HG03066 (cell line): ENCODE results near the gene TFB1M.

Experiments
- ATAC-seq: cut with Tn5 transposase; IDR thresholded peaks from one replicate; pipeline ENCODE4 v1.9.1; 2021; ENCODE audit warnings: low read depth; ENCODE audit not compliant: unreplicated experiment

TFB1M gene

DNA sequence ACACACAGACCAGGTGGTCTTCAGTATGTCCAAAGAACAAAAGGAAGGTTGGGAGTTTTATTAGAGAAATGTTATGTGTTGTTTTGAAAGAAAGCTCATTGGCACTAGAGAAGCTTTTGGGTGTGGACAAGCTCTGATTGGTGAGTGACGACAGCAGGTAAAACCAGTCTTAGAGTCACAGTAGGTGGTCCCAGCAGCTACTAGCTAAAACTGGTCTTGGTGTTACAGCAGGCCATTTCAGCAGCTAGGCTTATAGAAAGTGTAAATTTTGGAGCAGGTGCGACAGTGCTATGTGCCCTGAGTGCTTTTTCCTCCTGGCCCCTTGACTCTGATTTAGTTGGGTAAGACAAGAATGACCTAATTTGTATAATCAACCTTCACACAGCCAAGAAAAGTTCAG, 46.9 kb downstream of the TFB1M start:
- no peak for ATAC-seq

DNA sequence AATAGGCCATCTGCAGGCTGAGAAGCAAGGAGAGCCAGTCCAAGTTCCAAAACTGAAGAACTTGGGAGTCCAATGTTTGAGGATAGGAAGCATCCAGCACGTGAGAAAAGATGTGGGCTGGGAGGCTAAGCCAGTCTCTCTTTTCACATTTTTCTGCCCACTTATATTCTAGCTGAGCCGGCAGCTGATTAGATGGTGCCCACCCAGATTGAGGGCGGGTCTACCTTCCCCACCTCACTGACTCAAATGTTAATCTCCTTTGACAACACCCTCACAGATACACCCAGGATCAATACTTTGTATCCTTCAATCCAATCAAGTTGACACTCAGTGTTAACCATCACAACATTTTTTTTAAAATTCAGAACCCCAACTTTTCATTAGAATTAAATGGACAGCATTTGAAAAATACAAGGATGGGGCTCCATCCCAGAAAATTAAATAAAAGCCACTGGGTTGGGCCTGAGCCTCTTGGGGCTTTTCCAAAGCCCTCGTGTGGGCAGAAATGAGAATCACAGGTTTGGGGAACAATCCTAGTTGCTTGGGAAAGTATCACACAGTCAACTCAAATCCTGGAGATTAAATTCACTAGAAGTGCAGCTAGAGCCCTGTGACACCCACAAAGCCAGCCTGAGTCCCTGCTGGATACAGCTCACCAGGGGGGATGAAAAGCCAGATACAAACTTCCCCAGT, 48.3 kb downstream of the TFB1M start:
- no peak for ATAC-seq

DNA sequence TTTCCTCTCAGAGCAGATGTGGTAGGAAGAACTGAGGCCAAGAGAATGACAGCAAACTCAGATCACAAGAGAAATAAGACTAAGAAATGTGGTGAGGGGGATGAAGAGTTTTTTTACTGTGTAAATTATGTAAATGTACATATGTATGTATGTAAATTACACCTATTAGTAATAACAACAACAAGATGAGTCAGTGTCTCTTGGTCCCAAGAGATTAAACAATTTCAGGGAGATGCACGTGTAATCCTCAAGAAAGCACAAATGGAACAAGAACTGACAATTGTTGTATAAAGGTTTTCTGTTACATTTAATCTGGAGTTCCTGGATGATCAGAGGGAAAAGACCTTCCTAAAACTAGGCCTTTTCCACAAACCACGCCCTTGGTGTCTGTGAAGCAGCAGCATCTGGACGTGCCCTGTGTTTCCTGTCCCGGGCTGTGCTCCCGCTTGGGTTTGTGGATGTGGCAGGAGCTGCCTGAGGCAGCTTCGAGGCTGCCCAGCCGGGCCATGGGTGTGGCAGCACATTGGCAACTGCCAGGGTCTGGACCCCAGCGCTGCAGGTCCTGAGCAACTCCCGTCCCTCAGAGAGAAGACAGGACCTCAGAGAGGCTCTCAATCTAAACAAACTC, 49.5 kb downstream of the TFB1M start:
- ATAC-seq = no peak

DNA sequence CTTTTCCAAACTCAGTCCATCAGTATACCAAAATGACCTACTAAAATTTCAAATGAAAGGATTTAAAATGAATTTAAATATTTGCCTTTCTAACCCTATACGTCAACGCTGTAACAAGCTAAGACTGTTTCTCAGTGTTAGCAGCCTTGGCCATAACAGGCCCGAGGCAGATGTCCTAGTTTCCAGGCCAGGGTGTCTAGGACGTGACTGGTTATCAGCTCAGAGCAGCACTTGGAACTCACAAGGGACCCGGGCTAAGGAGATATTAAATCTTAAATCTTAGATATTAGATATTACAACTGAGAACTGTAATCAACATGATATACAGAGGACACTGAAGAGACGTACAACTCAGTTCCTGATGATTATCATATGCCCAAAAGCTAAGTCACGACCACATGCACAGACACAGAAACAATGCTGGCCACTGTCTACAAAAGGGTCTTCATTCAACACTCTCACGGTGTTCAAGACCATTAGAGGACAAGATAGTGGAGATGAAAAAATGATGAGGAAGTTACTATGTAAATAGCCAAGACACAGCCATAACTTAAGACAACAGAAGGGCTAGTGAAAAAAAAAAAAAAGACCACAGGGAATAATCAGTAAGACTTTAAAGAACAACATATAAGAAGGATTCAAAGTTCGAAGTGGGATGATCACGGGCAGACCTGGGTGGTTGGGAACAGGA, 50.8 kb downstream of the TFB1M start, which contains the start of gene CLDN20:
TSS of gene CLDN20 (plus strand) at position 641 of the 691 bp plus-strand sequence. CDS start 11,707 bp downstream, outside the sequence.
- ATAC-seq = no peak

DNA sequence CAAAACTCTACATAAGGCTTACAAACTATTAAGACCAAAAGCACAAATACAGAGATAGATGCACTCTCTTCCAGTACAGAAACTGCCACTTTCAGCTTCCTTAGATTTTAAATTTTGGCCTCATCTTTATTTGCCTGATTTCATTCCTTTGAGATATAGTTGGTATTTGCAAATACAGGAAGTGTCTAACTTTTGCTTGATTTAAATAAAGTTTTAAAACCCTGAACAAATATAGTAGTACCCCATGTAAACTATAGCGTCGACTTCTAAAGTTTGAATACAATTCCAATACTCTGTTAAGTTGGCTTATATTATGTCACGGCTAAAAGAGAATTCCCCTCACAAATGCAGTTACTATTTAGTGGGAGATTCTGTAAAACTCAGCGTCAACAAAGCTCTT, 51.6 kb downstream of the TFB1M start:
- no peak for ATAC-seq

DNA sequence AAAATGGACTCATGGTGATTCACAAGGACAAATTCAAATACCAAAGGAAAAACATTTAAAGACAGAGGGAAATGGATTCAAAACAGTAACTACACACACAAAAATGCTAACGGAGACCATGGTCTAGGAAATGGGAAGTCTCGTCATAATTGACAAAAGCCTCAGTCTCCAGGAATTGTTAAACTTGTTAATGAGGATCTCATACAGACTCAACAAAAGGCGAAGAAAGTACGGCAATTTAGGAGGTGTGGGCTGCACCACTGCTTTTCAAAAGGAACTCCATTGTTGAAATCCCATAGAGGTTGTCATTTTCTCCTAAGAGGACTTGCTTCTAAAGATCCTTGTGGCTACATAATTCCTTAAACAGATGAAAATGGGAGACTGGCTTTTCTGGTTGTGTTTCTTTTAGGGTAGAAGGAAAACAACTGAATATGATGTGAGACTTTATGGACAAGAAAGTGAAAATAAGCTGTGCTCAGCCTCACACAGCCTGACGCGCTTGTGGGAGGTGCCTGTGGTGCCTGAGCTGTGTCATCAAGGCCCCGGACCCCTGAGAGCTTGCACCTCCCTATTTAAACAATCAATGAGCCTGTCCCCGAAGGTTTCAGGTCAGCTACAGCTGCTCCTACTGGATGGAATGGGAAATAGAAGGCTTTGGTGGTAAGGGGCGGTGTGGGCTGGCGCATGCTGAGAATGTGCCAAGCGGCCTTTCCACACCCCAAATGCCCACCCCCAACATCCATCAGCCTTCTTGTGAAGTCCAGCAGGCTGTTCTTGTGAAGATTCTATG, 53.0 kb downstream of the TFB1M start:
- no peak for ATAC-seq

DNA sequence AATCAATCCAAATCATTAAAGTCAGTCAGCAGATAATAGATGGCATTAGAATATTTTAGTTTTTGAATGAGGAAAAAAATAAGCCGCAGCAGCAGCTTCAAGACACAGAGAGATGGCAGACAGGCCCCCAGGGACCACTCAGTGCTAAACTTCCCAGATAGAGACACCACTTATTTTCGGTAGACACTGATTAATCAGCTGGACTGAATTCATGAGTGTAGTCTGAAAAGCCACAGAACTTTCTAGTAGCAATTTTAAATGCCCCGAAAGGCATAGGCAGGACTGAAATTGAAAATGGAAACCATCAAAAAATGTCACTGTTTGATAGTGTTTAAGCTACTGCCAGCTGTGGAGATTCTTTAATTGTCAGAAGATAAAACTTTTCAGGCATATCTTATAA, 53.6 kb downstream of the TFB1M start:
- ATAC-seq = no peak

DNA sequence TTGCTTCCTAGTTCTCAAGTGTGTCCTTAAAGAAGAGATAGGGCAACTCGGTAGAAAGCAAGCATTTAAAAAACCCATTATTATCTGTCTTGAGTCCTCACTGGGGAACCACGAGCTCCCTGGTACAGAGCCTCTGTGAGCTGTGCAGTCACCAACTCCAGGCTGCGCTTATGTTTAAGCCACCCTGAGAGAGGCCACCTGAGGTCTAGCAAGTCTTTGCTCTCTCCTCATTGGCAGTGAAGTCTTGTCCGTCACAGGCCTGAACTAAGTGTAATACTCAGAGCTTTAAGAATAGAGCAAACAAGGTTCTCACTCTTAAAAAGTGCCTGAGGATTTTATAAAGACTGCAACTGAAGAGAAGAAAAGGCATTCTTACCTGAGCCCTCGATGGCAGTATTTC, 54.4 kb downstream of the TFB1M start:
- ATAC-seq = no peak

DNA sequence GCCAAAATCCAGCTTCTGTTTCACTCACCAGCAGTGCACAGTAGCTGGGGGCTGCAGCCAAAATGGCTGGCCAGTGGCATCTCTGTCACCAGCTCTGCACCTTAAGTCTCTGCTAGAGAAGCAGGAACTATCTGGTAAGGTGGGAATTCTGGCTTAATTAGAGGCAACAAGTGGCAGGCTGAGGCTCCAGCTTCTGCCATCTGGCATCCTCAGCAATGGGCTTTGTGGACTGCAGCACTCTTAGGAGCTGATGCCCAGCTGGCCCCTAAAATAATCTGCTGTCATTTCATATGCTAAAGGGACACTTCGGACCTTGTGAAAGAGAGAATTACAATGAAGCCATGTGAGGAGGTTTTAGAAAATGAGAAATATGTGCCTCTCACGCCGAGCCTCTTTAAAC, 55.1 kb downstream of the TFB1M start:
- no peak for ATAC-seq

DNA sequence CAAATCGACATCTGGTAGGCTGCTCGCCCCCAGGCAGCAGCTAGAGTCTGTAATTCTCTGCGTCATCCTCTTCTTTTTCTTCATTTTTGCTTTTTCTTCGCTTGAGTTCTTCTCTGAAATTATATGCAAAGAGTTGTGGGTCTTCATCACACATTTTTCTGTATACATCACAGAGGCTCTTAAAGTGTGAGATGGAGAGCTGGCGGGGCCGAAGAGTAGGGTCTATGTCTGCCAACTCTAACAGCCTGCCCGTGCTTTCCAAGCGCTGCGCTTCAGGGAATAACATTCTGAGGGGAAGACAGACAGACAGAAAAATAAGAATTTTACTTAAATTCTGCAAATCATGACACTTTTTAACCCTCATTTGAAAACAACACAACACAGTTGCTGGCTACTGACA, 56.5 kb downstream of the TFB1M start:
- no peak for ATAC-seq

DNA sequence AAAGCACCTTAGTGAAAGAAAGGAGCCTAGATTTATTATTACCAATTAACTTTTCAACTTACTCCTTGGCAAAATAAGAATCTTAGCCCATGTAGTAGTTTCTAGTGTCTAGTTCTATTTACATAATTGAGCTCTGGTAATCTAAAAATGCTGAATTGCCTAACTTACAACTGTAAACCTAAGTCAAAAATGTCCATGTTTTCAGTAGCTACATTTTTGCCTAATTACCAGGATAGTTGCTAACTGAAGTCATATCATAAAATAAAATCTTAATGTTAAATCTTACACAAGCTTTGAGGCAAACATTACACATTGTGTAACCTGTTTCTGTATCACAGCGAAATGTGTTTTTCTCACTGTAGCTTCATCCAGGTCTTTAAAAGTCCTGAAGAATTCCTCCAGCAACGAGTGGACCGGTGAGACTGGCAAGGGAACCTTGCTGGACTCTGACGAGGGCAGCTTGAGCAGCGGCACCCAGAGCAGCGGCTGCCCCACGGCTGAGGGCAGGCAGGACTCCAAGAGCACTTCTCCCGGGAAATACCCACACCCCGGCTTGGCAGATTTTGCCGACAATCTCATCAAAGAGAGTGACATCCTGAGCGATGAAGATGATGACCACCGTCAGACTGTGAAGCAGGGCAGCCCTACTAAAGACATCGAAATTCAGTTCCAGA, 58.0 kb downstream of the TFB1M start:
- ATAC-seq = no peak

DNA sequence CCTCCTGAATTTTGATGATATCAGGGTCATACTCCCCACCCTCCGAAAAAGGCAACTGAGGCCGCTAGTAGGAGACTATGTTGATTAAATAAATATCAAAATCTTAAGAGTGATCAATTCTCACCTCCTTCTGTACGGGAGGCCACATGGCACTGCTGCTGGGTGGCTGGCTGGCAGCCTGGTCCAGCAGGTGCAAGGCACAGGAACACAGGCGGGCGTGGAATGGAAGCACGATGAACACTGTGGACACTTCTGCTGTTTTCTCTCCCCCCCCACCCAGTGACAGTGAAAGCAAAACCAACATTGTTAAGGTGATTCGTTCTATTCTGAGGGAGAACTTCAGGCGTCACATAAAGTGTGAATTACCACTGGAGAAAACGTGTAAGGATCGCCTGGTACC, 60.1 kb downstream of the TFB1M start:
- ATAC-seq = no peak

DNA sequence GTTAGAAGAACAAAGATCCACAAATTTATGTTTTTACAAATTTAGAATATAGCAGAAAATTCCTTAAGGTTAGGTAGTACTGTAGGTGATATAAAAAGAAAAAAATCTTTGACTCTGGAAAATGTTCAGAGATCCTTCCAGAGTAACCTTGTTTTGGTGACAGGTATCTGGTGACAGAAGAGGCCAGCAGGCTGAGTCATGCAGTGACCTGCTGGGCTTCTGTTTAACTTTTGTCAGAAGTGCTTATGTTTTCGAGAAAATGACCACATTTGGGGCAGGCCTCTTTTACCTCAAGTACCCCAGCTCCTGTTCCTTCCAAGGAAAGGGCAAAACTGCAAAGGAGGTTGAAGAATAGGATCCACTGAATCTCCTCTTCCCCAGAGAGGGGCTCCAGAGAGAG, 60.9 kb downstream of the TFB1M start:
- no peak for ATAC-seq

DNA sequence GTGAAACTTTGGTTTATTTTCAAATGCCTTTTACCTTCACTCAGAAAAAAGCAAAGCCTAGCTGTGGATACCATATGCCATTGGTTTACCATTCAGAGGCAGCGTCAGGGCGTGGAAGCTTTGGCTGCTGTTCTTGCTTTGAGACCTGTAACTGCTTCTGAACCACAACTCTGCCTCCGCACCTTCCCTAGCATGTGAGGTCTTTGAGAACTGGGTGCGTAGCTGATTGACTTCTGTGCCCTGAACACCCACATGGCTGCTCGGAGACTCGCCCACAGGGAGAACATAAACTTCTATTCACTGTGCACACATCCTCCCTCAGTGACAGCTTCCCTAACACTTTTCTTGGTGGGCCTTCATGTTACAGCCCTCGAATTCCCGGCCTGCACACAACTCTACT, 61.7 kb downstream of the TFB1M start:
- no peak for ATAC-seq

DNA sequence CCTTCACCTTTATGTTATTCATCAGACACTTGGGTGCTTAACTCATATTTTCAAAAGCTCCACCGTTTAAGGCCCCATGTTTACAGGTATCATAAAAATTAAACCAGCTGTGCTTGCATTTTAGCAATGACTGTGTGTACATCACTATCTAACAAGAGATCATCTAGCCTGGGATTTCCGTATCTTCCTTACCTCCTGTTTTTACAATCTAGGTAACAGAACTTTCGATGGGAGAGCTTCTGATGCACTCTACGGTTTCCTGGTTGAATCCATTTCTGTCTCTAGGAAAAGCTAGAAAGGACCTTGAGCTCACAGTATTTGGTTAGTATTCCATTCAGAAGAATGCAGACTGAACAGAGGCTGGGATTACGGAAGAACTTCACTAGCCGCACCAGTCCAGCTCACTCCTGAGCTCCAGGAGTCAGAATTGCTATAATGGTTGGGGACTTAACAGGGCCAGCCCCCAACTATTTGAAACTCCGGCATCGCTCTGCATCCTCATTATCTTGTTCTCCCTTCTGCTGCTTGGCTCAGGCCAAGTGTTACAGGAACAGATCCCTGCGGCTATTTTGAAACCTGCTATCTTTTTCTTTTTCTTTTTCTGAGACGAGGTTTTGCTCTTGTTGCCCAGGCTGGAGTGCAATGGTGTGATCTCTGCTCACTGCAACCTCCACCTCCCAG, 63.4 kb downstream of the TFB1M start:
- ATAC-seq = no peak

DNA sequence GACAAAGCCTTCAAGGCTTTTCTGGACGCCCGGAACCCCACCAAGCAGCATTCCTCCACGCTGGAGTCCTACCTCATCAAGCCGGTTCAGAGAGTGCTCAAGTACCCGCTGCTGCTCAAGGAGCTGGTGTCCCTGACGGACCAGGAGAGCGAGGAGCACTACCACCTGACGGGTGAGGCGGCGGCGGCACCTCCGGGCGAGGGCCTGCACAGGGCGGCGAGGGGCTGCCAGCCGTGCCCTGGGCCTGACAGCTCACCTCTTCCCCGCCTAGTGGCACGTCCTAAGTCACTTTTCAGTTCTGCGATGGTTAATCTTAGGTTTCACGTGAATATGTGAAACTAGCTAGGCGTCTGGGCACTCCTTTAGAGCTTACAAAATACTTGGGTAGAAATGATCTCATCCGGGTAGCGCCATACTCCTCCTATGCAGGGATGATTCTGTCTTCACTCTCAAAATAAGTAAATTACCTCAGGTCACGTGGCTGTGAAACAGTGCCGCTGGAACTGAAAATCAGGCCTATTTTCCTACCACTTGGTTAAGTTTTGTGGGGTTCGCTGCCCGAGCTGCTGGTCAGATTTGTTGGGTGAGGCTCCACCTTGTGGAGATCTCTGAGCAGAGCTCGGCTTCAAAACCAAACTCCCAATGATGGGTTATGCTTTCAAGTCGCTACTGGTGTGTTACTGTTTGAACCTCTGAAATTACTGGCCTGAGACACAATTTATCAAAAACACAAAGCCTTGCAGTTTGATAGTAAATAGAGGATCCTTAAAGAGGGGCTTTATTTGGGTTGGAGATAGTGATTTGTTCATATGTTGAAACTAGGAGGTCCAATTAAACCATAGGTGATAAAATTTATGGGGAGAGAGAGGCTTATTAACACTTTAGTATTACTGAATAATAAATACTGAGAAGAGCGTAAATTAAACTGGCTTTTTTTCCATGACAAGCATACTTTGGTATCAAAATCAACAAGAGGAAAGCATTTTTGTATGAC, 66.0 kb downstream of the TFB1M start:
- no peak for ATAC-seq

DNA sequence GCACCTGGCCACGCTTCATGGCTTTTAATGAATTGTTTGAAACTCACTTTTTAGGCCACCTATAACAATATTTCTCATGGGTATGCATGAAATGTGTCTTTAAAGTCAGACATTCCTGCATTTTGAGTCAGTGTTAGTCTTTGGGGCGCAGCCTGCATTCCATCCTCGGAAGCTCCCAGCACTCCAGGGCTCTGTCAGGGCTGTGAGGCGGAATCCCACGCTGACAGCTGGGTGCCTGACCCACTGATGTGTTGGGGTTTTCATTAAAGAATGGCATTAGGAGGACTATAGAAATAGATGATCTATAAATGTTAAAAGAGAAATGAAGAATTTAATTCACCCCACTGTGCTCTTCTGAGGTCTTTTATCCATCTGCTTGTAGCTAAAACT, 66.7 kb downstream of the TFB1M start:
- ATAC-seq = no peak

DNA sequence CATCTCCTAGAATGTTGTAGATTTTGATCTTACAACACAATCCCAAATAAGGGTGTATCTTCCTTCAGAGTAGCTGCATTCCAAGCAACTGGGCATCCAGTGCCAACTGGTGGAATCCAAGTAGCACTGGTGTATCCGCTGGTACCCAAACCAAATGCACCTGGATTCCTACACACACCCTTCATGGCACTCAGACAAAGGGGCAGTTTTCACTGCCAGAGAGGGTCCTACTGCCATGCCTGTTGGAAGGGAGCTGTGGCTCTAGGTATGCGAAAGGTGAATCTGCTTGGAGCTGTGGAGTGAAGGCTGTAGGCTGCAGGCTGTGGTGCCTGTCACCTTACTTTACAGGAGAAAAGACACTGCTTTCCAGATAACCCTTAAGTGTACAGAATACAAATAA, 67.5 kb downstream of the TFB1M start:
- no peak for ATAC-seq

DNA sequence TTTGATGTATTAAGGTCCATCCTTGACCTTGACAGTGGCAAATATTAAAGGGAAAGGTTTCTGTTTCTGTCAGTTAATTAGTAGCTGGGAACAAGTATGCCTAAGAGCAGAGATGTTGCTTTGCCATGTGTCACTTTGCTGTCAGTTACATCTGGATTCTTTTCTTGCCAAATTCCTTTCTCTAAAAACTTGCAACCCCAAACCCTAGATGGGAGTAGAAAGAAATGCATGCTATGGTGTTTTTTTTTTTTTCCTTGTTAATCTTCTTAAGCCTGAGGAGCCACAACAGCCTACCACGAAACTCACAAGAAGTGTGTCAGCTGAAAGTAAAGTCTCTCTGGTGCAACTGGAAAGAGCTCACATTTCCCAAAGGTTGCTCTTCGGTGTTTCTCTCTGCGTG, 68.5 kb downstream of the TFB1M start:
- no peak for ATAC-seq
